HG02759 (cell line): ENCODE measurements around the gene AEBP2.
A peak's percentile ranks its signal among the peaks of the same experiment; 100 is the strongest.
"Not testable (repeated sequence)": the region's sequence is repeated elsewhere in the genome, so short reads cannot be mapped to it uniquely, and the experiment has no call there.

ENCODE experiments used
- ATAC-seq: cut with Tn5 transposase; IDR thresholded peaks from one replicate; pipeline ENCODE4 v1.9.1; 2021; ENCODE audit warnings: mild to moderate bottlenecking, moderate library complexity; ENCODE audit not compliant: unreplicated experiment

The AEBP2 gene

DNA sequence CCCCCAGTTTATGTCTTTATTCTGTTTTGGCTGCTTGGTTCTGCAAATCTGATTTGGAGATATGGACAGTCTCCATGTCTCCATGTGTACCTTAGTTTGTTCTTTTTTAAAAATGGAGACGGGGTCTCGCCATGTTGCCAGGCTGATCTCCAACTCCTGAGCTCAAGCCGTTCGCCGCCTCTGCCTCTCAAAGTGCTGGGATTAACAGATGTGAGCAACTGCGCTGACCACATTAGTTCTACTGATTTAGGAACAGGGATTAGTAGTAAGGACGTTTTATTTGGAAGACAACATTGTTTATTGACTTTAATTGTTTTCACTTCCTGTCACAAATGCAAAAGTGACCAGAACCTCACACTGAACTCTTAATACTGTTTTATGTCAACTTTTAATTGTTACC is 14.7 kb downstream of the AEBP2 start:
- no peak for ATAC-seq

DNA sequence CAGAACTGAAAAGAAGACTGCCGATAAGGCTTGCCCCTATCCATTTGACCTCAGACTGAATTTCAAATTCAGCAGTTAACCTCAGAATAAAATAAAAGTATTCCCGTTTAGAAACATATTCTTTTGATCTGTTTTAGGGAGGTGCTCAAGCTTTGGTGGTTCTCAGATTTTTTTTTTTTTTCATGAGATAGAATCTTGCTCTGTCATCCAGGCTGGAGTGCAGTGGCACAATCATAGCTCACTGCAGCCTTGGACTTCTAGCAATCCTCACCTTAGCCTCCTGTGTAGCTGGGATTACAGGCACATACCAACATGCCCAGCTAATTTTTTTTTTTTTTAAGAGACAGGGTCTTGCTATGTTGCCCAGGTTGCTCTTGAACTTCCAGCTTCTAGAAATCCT is 15.5 kb downstream of the AEBP2 start:
- no peak for ATAC-seq

DNA sequence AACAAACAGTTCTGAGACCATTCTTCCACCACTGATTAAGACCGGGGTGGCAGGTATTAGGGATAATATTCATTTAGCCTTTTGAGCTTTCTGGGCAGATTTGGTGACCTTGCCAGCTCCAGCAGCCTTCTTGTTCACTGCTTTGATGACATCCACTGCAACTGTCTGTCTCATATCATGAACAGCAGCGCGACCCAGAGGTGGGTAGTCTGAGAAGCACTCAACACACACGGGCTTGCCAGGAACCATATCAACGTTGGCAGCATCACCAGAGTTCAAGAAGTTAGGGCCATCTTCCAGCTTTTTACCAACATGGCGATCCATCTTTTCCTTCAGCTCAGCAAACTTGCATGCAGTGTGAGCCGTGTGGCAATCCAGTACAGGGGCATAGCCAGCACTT is 16.9 kb downstream of the AEBP2 start:
- no peak for ATAC-seq

DNA sequence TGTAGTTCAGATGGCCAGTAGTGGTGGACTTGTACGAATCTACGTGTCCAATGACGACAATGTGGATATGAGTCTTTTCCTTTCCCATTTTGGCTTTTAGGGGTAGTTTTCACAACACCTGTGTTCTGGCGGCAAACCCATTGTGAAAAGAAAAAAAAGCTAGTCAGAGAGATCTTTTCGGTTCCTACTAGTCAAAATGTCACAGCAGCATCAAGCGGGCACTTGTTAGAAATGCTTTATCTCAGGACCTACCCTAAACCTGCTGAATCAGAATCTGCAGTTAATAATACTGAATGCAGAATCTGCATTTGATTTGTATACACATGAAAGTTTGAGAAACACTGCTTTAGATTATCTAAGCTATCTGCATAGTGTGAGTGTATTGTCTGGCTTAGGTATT is 18.3 kb downstream of the AEBP2 start:
- ATAC-seq = no peak

DNA sequence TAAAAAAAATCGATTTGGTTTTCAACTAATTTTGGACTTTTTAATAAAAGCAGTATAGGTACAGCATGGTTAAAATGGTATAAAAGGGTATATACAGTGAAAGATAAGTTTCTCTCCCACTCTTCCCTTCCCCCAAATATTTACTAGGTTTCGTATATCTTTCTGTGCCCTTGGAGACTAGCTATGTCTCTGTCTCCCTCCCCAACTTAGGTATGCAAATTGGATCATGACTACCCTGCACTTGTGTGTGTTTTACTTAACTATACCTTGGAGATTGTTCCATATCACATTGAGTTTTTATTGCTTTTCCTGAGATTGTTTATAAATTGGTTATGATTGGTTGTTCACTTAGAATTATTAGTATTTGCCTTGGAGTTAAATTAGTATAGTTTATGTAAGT is 19.4 kb downstream of the AEBP2 start:
- ATAC-seq = no peak

DNA sequence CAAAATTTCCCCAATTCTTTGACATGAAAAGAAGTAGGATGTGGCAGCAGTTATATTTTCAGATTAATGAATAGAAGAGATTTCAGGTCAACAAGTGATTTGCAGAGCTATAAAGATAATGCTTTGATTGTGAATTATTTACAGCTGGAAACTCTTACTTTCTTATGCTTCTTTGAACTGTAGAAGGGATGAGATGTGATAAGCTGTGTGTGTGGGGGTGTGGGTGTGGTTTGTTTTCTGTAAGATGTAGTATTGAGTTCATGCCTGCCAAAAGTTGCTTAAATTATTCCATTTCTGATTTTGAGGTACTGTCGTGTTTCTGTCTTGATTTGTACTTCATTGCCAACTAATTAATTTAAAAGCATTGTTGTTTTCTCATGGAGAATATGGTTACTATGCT is 22.7 kb downstream of the AEBP2 start:
- ATAC-seq = no peak

DNA sequence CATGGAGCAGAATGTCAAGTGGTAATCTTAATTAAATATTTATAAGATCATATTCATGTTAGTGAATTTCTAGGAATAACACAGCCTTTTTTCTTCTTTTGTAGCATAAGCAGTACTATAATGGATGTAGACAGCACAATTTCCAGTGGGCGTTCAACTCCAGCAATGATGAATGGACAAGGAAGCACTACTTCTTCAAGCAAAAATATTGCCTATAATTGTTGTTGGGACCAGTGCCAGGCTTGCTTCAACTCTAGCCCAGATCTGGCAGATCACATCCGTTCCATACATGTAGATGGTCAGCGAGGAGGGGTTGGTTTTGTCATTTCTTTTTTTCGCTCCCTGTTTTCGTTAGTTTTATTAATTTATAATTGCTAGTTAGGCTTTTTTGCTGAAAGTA is 23.1 kb downstream of the AEBP2 start:
- ATAC-seq = no peak

DNA sequence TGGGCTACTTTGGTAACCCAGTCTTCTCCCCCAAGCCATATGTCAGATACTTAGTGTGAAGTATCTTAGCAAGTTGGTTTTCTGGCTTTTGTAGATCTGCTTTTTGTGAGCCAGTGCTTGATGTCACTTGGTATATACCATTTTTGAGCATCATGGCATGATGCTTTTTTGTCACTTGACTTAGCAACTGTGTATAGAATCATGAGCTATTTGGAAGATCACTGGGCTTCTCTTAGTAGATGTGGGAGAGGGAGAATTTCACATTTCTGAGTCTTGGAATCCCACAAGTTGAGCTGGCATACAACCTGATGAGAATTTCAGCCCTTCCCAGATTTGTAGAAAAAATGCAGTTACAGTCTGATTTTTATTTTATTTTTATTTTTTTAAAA is 24.9 kb downstream of the AEBP2 start:
- no peak for ATAC-seq

DNA sequence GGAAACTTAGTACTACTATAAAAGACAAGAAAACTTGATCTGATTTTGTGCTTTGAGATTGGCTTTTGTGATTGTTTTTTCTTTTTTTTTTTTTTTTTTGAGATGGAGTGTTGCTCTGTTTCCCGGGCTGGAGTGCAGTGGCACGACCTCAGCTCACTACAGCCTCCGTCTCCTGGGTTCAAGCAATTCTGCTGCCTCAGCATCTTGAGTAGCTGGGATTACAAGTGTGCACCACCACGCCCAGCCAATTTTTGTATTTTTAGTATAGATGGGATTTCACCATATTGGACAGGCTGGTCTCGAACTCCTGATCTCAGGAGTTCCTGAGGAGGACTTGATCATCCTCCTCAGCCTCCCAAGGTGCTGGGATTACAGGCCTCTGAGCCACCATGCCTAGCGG is 26.4 kb downstream of the AEBP2 start:
- no peak for ATAC-seq

DNA sequence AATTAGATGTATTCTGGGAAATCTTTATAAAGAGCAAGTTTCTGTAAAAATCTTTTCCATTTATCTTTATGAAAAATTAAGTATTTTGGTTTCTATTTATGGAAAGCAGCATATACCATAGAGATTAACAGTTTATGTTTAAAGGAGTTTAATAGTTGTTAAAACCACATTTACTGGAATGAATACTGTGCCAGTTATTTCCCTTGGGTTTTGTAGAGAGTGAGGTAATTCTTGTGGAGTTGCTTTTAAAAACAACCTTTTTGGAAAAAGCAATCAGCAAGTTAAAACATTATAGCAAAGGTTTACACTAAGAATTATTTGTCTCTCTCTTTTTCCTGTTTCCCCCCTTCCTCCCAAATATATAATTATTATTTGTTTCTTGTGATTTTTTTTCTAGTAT is 34.9 kb downstream of the AEBP2 start:
- no peak for ATAC-seq

DNA sequence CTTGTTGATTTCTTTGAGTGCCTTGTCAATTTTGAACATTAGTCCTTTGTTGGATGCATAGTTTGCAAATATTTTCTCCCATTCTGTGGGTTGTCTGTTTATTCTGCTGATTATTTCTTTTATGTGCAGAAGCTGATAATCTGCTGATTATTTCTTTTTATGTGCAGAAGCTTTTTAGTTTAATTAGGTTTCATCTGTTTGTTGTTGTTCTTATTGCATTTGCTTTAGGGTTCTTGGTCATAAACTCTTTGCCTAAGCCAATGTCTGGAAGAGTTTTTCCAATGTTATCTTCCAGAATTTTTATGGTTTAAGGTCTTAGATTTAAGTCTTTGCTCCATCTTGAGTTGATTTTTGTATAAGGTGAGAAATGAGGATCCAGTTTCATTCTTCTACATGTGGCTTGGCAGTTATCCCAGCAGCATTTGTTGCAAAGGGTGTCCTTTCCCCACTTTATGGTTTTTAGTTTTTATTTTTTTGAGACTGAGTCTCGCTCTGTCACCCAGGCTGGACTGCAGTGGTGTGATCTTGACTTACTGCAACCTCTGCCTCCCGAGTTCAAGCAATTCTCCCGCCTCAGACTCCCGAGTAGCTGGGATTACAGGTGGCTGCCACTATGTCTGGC is 36.7 kb downstream of the AEBP2 start:
- not testable (repeated sequence) for ATAC-seq

DNA sequence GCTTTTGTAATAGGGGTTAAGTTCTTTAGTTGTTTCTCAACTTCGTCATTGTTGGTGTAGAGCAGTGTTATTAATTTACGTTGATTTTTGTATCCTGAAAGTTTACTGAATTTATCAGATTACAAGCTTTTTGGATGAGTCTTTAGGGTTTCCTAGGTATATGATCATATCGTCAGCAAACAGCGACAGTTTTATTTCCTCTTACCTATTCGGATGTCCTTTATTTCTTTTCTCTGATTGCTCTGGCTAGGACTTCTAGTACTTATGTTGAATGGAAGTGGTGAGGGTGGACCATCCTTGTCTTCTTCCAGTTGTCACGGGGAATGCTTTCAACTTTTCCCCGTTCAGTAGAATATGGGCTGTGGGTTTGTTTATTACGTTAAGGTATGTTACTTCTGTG is 37.8 kb downstream of the AEBP2 start:
- ATAC-seq = no peak

DNA sequence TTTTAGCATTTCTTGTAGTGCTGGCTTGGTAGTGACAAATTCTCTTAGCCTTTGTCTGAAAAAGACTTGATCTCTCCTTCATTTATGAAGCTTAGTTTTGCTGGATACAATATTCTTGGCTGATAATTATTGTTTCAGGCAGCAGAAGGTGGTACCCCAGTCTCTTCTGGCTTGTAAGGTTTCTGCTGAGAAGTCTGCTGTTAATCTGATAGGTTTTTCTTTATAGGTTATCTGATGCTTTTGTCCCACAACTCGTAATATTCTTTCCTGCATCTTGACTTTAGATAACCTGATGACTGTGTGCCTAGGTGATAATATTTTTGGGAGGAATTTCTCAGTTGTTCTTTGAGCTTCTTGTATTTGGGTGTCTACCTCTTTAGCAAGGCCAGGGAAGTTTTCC is 41.2 kb downstream of the AEBP2 start:
- no peak for ATAC-seq

DNA sequence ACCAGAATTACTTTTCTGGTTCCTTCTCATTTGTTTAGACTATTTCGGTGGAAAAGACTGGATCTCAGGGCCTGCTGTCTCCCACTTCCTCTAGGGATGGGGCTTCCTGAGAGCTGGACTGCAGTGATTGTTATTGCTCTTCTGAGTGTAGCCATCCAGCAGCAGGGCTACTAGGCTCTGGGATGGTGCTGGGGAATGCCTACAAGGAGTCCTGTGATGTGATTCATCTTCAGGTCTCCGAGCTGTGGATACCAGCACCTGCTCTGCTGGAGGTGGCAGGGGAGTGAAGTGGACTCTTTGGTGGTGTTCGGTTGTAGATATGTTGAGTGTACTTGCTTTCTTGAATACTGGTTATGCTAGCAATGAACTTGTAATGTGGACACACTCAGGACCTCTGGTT is 42.7 kb downstream of the AEBP2 start:
- no peak for ATAC-seq

DNA sequence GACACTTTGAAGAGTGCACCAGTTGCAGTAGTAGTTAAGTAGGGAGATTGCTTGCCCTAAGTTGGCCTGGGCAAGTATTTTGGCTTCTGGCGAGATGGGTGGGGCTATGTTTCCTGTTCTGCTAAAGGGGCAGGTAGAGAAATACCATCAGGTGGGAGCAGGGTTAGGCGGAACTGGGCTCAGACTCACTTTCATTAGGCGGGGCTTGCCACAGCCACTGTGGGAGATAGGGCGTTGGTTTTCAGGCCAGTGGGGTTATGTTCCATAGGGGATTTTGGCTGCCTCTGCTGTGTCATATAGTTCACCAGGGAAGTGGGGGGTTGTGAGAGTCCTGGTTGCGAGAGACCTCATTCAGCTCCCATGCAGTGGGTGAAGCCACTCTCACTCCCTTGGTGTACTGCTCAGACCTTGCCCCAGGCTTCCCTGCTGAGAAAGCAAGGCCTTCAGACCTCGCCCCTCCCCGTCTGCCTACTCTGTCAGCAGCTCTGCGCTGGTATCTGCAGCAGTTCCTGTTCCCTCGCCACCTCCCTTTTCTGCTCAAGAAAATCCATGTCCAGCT is 43.3 kb downstream of the AEBP2 start:
- peak; percentile 94 for ATAC-seq

DNA sequence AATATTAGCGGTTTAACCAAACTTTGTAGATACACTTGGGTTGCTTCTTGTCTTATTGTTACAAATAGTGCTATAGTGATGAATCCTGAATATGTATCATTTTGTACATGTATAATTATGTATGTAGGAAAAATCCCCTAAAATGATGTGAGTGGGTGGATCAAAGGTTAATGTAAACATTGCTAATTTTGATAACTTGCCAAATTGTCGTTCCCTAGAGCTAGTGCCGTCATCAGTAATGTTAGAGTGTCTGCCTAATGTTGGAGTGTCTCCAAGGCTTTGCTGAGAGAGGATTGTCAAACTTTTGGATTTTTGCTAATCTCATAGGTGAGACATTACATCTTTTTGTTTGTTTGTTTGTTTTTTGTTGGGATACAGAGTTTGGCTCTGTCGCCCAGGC is 44.4 kb downstream of the AEBP2 start:
- no peak for ATAC-seq

DNA sequence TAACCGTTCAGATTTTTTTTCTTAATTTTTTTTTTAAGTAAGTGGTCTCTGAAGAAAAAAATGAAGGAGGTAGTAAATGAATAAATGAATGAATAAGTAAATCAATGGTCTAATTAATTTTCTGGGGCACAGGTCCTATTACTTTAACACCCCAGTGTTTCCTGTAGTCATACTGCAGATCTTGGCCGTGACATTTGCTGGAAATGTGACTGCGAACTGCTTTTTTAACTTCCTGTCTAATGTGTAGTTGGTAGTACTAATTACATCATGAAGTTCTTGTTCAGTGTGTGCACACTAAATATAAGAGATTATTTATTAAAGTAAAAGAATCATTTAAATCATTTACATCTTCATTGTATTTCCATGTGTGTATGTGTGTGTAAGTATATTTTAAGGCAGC is 45.4 kb downstream of the AEBP2 start:
- ATAC-seq = no peak

DNA sequence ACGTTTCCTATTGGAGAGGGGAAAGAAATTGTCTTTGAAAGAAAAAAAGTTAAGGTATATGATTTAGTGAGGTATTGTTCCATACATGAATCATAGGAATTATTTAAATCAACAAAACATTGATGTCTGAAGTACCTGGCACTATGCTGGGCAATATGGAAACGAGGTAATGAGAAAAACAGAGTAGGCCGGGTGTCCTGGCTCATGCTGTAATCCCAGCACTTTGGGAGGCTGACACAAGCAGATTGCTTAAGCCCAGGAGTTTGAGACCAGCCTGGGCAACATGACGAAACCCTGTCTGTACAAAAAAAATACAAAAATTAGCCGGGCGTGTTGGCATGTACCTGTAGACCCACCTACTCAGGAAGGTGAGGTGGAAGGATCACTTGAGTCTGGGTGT is 45.9 kb downstream of the AEBP2 start:
- ATAC-seq = no peak

DNA sequence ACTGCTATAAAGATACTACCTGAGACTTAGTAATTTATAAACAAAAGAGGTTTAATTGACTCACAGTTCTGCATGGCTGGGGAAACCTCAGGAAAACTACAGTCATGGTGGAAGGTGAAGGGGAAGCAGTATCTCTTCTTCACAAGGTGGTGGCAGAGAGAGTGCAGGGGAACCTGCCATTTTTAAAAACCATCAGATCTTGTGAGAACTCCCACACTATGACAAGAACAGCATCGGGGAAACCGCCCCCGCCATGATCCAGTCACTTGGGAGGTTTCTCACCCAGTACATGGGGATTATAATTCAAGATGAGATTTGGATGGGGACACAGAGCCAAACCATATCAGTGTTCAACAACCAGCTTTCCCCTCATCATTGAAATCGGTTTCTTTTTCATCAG is 49.9 kb downstream of the AEBP2 start:
- no peak for ATAC-seq

DNA sequence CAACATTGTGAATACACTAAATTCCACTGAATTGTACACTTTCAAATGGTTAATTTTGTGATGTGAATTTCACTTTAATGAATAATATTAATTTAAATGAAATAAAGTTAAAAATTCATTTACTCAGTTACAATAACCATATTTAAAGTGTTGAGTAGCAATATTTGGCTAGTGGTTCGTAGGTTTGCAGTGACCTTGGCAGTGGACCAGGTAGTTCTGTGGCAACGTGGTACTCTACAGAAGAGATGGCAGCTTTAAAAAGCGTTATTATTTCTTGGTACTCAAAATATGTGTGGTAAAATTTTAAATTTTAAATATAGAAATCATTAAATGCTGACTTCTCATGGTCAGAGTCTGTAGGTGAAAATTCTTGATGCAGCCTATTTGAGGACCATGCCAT is 51.6 kb downstream of the AEBP2 start:
- ATAC-seq = no peak

DNA sequence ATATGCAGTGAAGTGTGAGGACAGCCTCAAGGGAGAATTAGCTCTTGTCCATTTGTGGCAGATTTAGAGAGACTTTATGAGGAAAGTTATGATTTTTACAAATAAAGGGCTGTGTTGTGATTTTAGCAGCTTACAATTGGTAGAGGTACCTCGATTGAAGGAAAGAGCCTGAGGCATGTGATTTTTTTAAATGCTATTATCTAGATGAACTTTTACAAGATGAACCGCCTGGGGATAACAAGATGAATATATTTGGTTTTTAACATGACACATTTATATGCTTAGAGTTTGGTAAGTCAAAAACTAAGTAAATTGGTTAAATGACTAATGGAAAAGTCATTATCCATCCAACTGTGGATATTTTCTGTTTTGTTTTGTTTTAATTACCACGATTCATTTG is 52.6 kb downstream of the AEBP2 start:
- ATAC-seq = no peak

DNA sequence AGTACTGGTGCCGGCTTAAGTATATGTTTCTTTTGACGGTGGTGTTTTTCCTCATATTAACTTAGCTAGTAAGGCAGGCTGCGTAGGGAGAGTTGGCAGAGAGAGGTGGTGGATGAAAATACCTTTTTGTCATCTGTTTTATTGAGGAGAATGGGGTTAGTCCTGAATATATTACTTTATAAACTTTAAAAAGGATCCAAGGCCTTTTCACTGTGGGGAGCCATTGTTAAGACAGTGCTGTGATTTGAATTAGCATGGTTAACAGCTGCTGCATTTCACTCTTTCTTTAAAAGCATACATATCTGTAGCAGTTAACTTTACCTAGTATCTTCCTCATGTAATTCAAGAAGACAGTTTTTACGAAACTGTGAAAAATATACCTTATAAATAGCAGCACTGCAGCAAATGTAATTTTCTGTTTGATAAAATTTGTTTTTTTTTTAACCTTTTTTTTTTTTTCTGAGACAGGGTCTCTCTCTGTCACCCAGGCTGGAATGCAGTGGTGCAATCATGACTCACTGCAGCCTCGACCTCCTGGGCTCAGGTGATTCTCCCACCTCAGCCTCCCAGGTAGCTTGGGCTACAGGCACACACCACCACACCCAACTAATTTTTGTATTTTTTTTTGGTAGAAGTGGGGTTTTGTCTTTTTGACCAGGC is 57.1 kb downstream of the AEBP2 start:
- ATAC-seq = no peak

DNA sequence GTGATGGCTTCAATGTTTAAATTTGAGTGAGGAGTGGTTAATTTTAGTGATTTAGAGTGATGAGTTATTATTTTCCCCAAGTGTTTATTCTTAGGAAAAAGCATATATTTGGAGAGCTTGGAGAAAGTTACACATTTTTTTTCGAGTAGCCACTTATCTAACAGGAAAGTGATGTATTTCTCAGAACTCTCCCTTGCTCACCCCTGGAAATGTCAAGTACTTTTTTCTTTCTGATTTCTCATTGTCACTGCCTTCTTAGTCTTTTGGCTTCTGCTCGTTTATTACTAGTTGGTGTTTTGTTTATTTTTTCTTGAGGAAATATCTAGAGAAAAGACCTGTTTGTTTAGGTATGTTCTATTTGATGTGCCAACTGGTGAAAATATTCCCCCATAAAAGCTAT is 58.8 kb downstream of the AEBP2 start:
- no peak for ATAC-seq
